Mucosa of rectum (tissue), 2 donors: ENCODE data around the gene ORC1.
A peak's percentile ranks its signal among the peaks of the same experiment; 100 is the strongest.
"Not testable (repeated sequence)": the region's sequence is repeated elsewhere in the genome, so short reads cannot be mapped to it uniquely, and the experiment has no call there.

Experiments
- H3K27ac ChIP-seq, 2 donors: one replicate each; pipeline ENCODE4 v1.7.0; 2013; ENCODE audit warnings: inconsistent platforms in 2 of 2, low read depth in 2 of 2, low read length in 2 of 2
- H3K27me3 ChIP-seq, 2 donors: one replicate each; pipeline ENCODE4 v1.7.0; 2013; ENCODE audit warnings: low read length in 2 of 2; ENCODE audit not compliant: control insufficient read depth in 2 of 2, insufficient read depth in 2 of 2
- H3K36me3 ChIP-seq, 2 donors: one replicate each; pipeline ENCODE4 v1.7.0; 2013; ENCODE audit warnings: low read length in 2 of 2; ENCODE audit not compliant: control insufficient read depth in 2 of 2, insufficient read depth in 2 of 2
- H3K4me1 ChIP-seq, 2 donors: one replicate each; pipeline ENCODE4 v1.7.0; 2013; ENCODE audit warnings: low read length in 2 of 2, mild to moderate bottlenecking in 1 of 2; ENCODE audit not compliant: control insufficient read depth in 2 of 2, insufficient read depth in 2 of 2
- H3K4me3 ChIP-seq, 2 donors: one replicate each; pipeline ENCODE4 v1.7.0; 2013; ENCODE audit warnings: low read length in 2 of 2
- H3K9ac ChIP-seq, 2 donors: one replicate each; pipeline ENCODE4 v1.7.0; 2013; ENCODE audit warnings: low read length in 2 of 2, low read depth in 1 of 2, mild to moderate bottlenecking in 1 of 2
- H3K9me3 ChIP-seq, 2 donors: one replicate each; pipeline ENCODE4 v1.7.0; 2013; ENCODE audit warnings: low read length in 2 of 2; ENCODE audit not compliant: control insufficient read depth in 2 of 2
- donor health status: healthy.
- donor health status: Normal muscosa, but diverticular disease.

ORC1 gene

GRCh38 chr1:52400131-52400530 is 4.1 kb downstream of the ORC1 start:
- H3K9me3 ChIP-seq, result no peaks in the 10 kb centered on the region
- no peak overlapping the region for H3K4me3 ChIP-seq
- no peaks in the 10 kb centered on the region for H3K27me3 ChIP-seq
- H3K36me3 ChIP-seq, result peaks cover 0 to 3% of the 10 kb centered on the region in 2 donors
- H3K9ac ChIP-seq, result no peak overlapping the region
- peaks cover 11 to 13% of the 10 kb centered on the region in 2 donors for H3K4me1 ChIP-seq
- H3K27ac ChIP-seq, result no peak overlapping the region

GRCh38 chr1:52399629-52400028 is 4.6 kb downstream of the ORC1 start:
- H3K9ac ChIP-seq, result no peak overlapping the region
- peaks cover 0 to 3% of the 10 kb centered on the region in 2 donors for H3K36me3 ChIP-seq
- peaks cover 11% of the 10 kb centered on the region in 2 donors for H3K4me1 ChIP-seq
- H3K9me3 ChIP-seq, result no peaks in the 10 kb centered on the region
- H3K27ac ChIP-seq, result no peak overlapping the region
- no peak overlapping the region for H3K4me3 ChIP-seq
- H3K27me3 ChIP-seq, result no peaks in the 10 kb centered on the region

- H3K9me3 ChIP-seq, result no peaks in the 10 kb centered on the region
- H3K36me3 ChIP-seq, result peaks cover 2% of the 10 kb centered on the region in 2 donors
- H3K9ac ChIP-seq, result no peak overlapping the region
Measured at GRCh38 chr1:52393174-52393573, 11.0 kb downstream of the ORC1 start.

GRCh38 chr1:52386458-52386857 is 17.8 kb downstream of the ORC1 start:
- Histone ChIP-seq H3K4me3 (no peak overlapping the region), H3K9ac (no peak overlapping the region), H3K36me3 (peaks cover 2 to 8% of the 10 kb centered on the region in 2 donors), H3K27ac (no peak overlapping the region), H3K27me3 (no peaks in the 10 kb centered on the region), H3K9me3 (no peaks in the 10 kb centered on the region), H3K4me1 (no peaks in the 10 kb centered on the region)

More at GRCh38 chr1:52393174-52393573, 11.0 kb downstream of the ORC1 start:
- no peaks in the 10 kb centered on the region for H3K4me1 ChIP-seq
- H3K27ac ChIP-seq, result no peak overlapping the region
- H3K27me3 ChIP-seq, result no peaks in the 10 kb centered on the region
- no peak overlapping the region for H3K4me3 ChIP-seq

GRCh38 chr1:52385376-52385775 is 18.8 kb downstream of the ORC1 start:
- Histone ChIP-seq H3K27me3 (no peaks in the 10 kb centered on the region), H3K36me3 (peaks cover 2 to 8% of the 10 kb centered on the region in 2 donors), H3K4me3 (no peak overlapping the region), H3K27ac (no peak overlapping the region), H3K9ac (no peak overlapping the region), H3K9me3 (no peaks in the 10 kb centered on the region), H3K4me1 (no peaks in the 10 kb centered on the region)

- H3K36me3 ChIP-seq, H3K27me3 ChIP-seq, H3K9ac ChIP-seq, H3K27ac ChIP-seq, H3K4me3 ChIP-seq, H3K9me3 ChIP-seq, H3K4me1 ChIP-seq: not testable (repeated sequence)
Measured at GRCh38 chr1:52369851-52370250, 34.4 kb downstream of the ORC1 start.

- Histone ChIP-seq H3K36me3 (peaks cover 0 to 3% of the 10 kb centered on the region in 2 donors), H3K27me3 (no peaks in the 10 kb centered on the region), H3K4me1 (peaks cover 14% of the 10 kb centered on the region in 2 donors), H3K27ac (peak overlapping the region; percentile 30 to 43), H3K4me3 (peak overlapping the region; percentile 69 to 70), H3K9ac (peak overlapping the region; percentile 41 to 62), H3K9me3 (no peaks in the 10 kb centered on the region)
Measured at GRCh38 chr1:52368383-52369172, 35.6 kb downstream of the ORC1 start.

GRCh38 chr1:52367272-52367671 is 37.0 kb downstream of the ORC1 start:
- Histone ChIP-seq H3K27me3 (no peaks in the 10 kb centered on the region), H3K9me3 (no peaks in the 10 kb centered on the region), H3K4me1 (peaks cover 14% of the 10 kb centered on the region in 2 donors)

GRCh38 chr1:52366517-52366827 is 37.8 kb downstream of the ORC1 start:
- peaks cover 14% of the 10 kb centered on the region in 2 donors for H3K4me1 ChIP-seq
- H3K4me3 ChIP-seq, result peak overlapping the region; percentile 71 to 85
- no peaks in the 10 kb centered on the region for H3K27me3 ChIP-seq
- H3K9me3 ChIP-seq, result no peaks in the 10 kb centered on the region
- peaks cover 4 to 11% of the 10 kb centered on the region in 2 donors for H3K36me3 ChIP-seq
- H3K27ac ChIP-seq, result peak overlapping the region; percentile 93 to 97
- H3K9ac ChIP-seq, result peak overlapping the region in 1 of 2 donors; percentile 38

More at GRCh38 chr1:52367272-52367671, 37.0 kb downstream of the ORC1 start:
- peaks cover 2 to 3% of the 10 kb centered on the region in 2 donors for H3K36me3 ChIP-seq
- no peak overlapping the region for H3K4me3 ChIP-seq
- H3K9ac ChIP-seq, result no peak overlapping the region
- H3K27ac ChIP-seq, result no peak overlapping the region

GRCh38 chr1:52365746-52366516 is 38.3 kb downstream of the ORC1 start, which contains the start of gene CC2D1B:
TSS of gene CC2D1B (minus strand) at chr1:52366205. CDS start at chr1:52364620, 1,585 bp downstream.
- Histone ChIP-seq H3K4me1 (peaks cover 14% of the 10 kb centered on the region in 2 donors), H3K27ac (peak within 1 kb of the TSS; percentile 93 to 97), H3K36me3 (peaks cover 10 to 17% of the 10 kb centered on the region in 2 donors), H3K9me3 (no peaks in the 10 kb centered on the region), H3K27me3 (no peaks in the 10 kb centered on the region), H3K4me3 (peak within 1 kb of the TSS; percentile 71 to 85), H3K9ac (peak within 1 kb of the TSS; percentile 87 to 96)
